K562 (cell line): ENCODE measurements around the gene SLC30A1. TPM values are rescaled to one million over a fixed set of nuclear protein-coding genes. Genes with fewer than 3 reads are reported as not detected.
A peak's percentile ranks its signal among the peaks of the same experiment; 100 is the strongest.

ENCODE experiments used
- ATF6 ChIP-seq: sonication (generic); formaldehyde crosslinking; IDR thresholded peaks from 2 replicates; pipeline ENCODE4 v1.4.0; 2020; ENCODE audit warnings: mild to moderate bottlenecking, missing genetic modification reagents
- BRD4 ChIP-seq: fragments of 200-600 bp; sonication (generic); IDR thresholded peaks from 2 replicates; pipeline ENCODE4 v1.6.1; 2017; ENCODE audit warnings: inconsistent platforms
- E4F1 ChIP-seq: fragments of 250-450 bp; sonication (Bioruptor Pico); IDR thresholded peaks from 2 replicates; pipeline ENCODE4 v1.5.0; 2021; ENCODE audit warnings: mild to moderate bottlenecking, borderline replicate concordance
- GTF2F1 ChIP-seq: IDR thresholded peaks from 2 replicates; pipeline ENCODE4 v1.6.1; 2011; ENCODE audit warnings: low read depth, low read length, improper control_type of control experiment
- HIVEP1 ChIP-seq: fragments of 250-450 bp; sonication (Bioruptor Pico); IDR thresholded peaks from 2 replicates; pipeline ENCODE4 v1.4.0; 2020; ENCODE audit warnings: mild to moderate bottlenecking
- IFI16 ChIP-seq: fragments of 250-450 bp; sonication (Bioruptor Pico); IDR thresholded peaks from 2 replicates; pipeline ENCODE4 v2.1.2; 2022; ENCODE audit warnings: mild to moderate bottlenecking, inconsistent platforms
- KAT8 ChIP-seq: fragments of 450-650 bp; IDR thresholded peaks from 2 replicates; pipeline ENCODE4 v1.6.1; 2016; ENCODE audit warnings: low read depth, mild to moderate bottlenecking
- KDM1A ChIP-seq, 2 experiments: fragments of 450-650 bp; IDR thresholded peaks; 2 replicates each; pipeline ENCODE4 v1.6.1; 2016; ENCODE audit warnings: mild to moderate bottlenecking in 2 of 2
- LARP7 ChIP-seq: fragments of 450-650 bp; IDR thresholded peaks from 2 replicates; pipeline ENCODE4 v1.6.1; 2016
- MNT ChIP-seq, 2 experiments: fragments of 450-650 bp; conservative IDR thresholded peaks; 2 replicates each; pipeline ENCODE4 v1.6.1; 2017; ENCODE audit warnings: mild to moderate bottlenecking in 2 of 2, moderate library complexity in 2 of 2
- PHB ChIP-seq: fragments of 250-450 bp; sonication (Bioruptor Pico); IDR thresholded peaks from 2 replicates; pipeline ENCODE4 v1.5.0; 2021
- RBM34 ChIP-seq: fragments of 200-400 bp; formaldehyde crosslinking; IDR thresholded peaks from 2 replicates; pipeline ENCODE4 v1.6.1; 2018; ENCODE audit warnings: low read length, borderline replicate concordance; ENCODE audit not compliant: insufficient read depth
- TAF15 ChIP-seq: fragments of 200-400 bp; formaldehyde crosslinking; IDR thresholded peaks from 2 replicates; pipeline ENCODE4 v1.6.1; 2017; ENCODE audit warnings: mild to moderate bottlenecking, low read depth, low read length, moderate library complexity
- U2AF2 ChIP-seq: fragments of 200-400 bp; formaldehyde crosslinking; optimal IDR thresholded peaks from 2 replicates; pipeline ENCODE3; 2017; ENCODE audit warnings: low read depth, mild to moderate bottlenecking, low read length
- ZNF165 ChIP-seq: fragments of 250-450 bp; sonication (Bioruptor Pico); IDR thresholded peaks from 2 replicates; pipeline ENCODE4 v1.4.0; 2020; ENCODE audit warnings: borderline replicate concordance
- ZNF197 ChIP-seq: fragments of 200-800 bp; sonication (Bioruptor generic); IDR thresholded peaks from 2 replicates; pipeline ENCODE4 v1.6.1; 2016; ENCODE audit warnings: low read depth, missing genetic modification characterization, missing compliant biosample characterization
- ZNF316 ChIP-seq: fragments of 450-650 bp; IDR thresholded peaks from 2 replicates; pipeline ENCODE4 v1.6.1; 2016
- ZNF589 ChIP-seq: fragments of 200-800 bp; sonication (Bioruptor generic); IDR thresholded peaks from 2 replicates; pipeline ENCODE4 v1.6.1; 2016; ENCODE audit warnings: low read depth, missing genetic modification characterization, missing compliant biosample characterization
- ZNF77 ChIP-seq: fragments of 250-450 bp; sonication (Bioruptor Pico); IDR thresholded peaks from 2 replicates; pipeline ENCODE4 v1.5.0; 2020
- polyA plus RNA-seq, 8 experiments: library from polyadenylated mRNA; depleted of rRNA in 4 of 8; stranded (reverse) in 5 of 8; unstranded in 3 of 8; fragments of >200 nt; fragmentation: Nextera tagmentation in 2 of 8; fragmentation: Illumina TruSeq in 1 of 8; extraction: Ambion mirVana in 2 of 8; extraction: Trizol in 1 of 8; gene quantifications; 2 replicates each; pipeline versions ENCODE4 v1.2.1 to v1.2.3, GENCODE V29; 2011 to 2014; ENCODE audit warnings: inconsistent platforms in 1 of 8, missing spikeins in 1 of 8
- total RNA-seq, 7 experiments: library from RNA; depleted of rRNA in 6 of 7; stranded (reverse); fragments of >200 nt in 6 of 7; fragmentation: Illumina TruSeq in 2 of 7; extraction: Trizol in 2 of 7; gene quantifications; 2 replicates each; pipeline versions ENCODE4 v1.2.1 to v1.2.3, GENCODE V29; 2011 to 2021; ENCODE audit warnings: low replicate concordance in 1 of 7

SLC30A1 gene
- total and polyA plus RNA-seq, 9 of the 15 experiments (the other 6 are each of a cell fraction or from before 2014, with no cell fraction given): 4.1 to 14.4 (median 6.6) TPM

GRCh38 chr1:211589782-211590721 is 11.1 kb upstream of the SLC30A1 start (continued):
- no peak for TF ChIP-seq E4F1
- no peak for TF ChIP-seq PHB (CRISPR knock-in tag)
- TF ChIP-seq ATF6 (CRISPR knock-in tag): no peak
- no peak for TF ChIP-seq ZNF316
- no peak for TF ChIP-seq ZNF197 (CRISPR knock-in tag)
- TF ChIP-seq RBM34: no peak
- TF ChIP-seq GTF2F1: no peak
- TF ChIP-seq KDM1A (IDR thresholded peaks at IDR 0.05): no peak
- no peak for TF ChIP-seq IFI16 (CRISPR knock-in tag)
- 0 out of 2 replicates have a peak, but pooled peaks have one; percentile 29 for TF ChIP-seq ZNF589 (CRISPR knock-in tag)
- TF ChIP-seq U2AF2: no peak
- no peak for TF ChIP-seq TAF15
- no peak for TF ChIP-seq ZNF77 (CRISPR knock-in tag)
- no peak for TF ChIP-seq LARP7
- TF ChIP-seq HIVEP1 (CRISPR knock-in tag): no peak
- TF ChIP-seq BRD4: no peak
- no peak for TF ChIP-seq ZNF165
- no peak for TF ChIP-seq KAT8
- no peak for TF ChIP-seq MNT (conservative IDR thresholded peaks at IDR 0.05)
